GM04504 (cell line): ENCODE data around the gene ALX1.

ENCODE experiments used
- DNase-seq: peaks from one replicate; pipeline ENCODE4 v3.0.0-alpha.2; 2012; ENCODE audit warnings: low read depth

ALX1 gene

GRCh38 chr12:85280165-85280983, at the start of gene ALX1:
ALX1 (plus strand) TSS chr12:85280220; CDS start chr12:85280262, 42 bp downstream.
- no peak for DNase-seq

DNA sequence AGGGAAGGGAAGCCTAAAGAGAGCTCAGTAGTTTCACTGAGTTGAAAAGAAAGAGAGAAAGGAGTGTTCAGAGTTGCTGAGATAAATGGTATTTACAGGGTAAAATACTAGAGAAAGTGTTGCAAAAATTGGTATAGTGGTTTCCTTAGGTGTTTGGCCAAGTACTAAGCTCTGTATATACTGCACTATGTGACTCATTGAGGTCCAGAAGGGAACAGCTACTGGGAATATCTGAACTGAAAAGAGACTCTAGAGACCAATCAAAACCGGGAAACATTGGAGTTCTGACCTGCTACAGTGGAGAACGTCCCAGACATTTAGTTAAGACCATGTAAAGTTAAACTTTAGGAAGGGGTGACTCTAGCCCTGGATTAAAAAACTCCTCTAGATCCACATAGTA, 42.7 kb upstream of the ALX1 start:
- no peak for DNase-seq

DNA sequence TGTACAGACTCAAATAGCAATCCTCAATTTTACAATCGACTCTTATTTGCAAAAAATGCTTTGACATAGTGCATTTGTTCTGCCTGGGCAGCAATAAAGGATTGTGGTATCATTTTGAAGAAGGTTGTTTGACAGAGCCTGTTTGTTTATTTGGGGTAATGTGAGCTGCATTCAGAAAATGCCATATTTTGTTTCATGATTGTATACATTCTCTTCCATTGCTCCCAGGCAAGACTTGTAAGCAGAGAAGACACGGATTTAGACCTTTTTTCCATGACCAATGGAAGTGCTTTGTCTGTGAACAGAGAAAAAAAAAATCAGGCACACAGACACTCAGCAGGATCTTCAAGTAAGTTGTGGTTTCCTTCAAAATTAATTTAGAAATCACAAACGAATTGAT, 35.5 kb upstream of the ALX1 start:
- DNase-seq, result no peak

GRCh38 chr12:85253853-85254252, 26.2 kb upstream of the ALX1 start:
- no peak for DNase-seq

DNA sequence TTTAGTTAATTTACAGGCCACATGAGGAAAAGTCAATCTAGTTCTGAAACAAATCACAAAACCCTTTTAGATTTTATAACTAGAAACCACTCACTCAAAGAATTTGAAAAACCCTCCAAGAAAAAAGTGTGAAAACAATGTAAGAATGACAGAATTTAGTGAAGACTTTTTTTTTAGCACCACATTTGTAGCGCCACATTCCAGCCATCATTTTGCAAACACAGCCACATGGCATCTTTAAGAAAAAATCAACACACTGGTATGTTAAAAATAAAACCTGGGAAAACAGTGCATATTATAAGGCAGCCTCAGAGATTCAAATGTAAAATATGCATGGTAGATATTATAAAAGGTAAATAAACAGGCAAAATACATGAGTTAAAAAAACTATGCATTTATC, 22.3 kb upstream of the ALX1 start:
- DNase-seq, result no peak

GRCh38 chr12:85260447-85260846, 19.6 kb upstream of the ALX1 start:
- DNase-seq, result no peak

DNA sequence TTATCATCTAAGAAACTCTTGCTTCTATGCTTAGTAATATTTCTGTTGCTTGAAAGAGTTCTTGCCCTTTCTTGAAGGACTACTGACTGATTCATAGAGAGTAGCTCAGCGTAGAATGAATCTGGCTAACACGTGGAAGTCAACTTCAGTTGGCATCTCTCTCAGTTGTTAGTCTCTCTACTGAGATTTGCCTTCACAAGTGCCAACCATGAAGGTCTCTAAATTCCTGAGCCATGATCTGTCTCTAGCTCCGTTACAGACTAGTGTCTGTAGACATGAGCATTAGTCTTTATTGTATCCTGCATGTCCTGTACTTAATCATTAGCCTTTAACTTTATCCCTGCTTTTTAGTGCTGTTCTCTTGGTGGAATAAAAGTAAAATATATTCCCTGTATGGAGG, 19.1 kb upstream of the ALX1 start:
- DNase-seq, result no peak

DNA sequence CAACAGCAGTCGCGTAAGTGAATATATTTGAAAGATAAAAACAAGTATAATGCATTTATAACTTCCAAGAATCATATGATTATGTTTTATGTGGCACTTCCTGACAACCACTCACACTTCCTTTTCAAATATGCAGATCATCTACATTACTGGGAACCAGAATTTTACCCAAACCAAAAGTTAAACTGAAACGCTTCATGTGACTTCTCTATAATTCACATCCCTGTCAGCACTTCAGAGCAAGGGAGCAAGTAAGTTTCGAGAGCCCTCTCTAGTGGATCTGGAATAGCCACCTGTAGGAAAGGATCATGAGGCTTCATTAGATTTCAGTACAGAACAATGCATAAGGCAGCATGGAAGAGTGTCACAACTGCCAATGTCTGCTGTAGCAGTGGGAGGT, 13.7 kb upstream of the ALX1 start:
- DNase-seq, result no peak

DNA sequence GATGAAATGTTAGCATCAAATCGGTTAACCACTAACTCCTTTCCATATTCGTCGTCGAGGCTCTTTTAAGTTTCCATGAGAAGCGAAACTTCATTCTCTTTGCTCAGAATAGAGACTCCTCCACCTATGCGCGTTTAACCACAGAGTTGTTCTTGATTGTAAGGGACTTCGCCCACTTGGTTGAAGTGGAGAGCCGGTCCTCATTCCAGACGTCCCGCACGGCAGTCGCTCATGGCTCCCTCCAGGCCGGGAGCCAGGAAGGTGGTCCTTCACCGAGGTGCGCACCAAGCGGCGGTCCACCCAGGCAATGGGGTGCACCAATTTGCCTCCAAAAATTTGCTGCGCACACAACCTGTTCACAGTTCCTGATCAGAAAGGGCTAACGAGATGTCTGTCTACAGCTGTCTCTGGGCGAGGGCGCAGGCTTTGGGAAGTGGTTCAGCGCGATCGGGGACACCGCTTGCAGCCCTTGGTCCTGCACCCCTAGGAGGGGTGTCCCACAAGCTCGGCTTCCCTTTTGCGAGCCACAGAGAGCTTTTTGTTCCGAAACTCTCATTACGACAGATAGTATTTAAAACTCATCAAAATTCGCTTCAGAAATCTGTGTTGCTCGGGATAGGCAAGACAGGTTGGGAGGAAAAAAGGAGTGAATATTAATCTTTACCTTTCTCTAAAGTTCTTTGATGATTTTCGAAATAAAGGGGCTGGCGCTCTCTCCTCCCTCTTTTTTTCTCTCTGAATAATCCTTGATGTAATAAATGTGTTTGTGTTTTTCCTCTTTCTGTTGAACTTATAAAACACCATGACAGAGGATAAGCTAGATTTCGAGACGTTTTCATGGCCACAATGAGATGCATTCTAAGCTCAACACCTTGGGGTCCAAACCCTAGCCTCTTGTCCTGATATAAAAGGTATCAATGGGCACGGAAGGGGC, 6.4 kb upstream of the ALX1 start:
- no peak for DNase-seq

DNA sequence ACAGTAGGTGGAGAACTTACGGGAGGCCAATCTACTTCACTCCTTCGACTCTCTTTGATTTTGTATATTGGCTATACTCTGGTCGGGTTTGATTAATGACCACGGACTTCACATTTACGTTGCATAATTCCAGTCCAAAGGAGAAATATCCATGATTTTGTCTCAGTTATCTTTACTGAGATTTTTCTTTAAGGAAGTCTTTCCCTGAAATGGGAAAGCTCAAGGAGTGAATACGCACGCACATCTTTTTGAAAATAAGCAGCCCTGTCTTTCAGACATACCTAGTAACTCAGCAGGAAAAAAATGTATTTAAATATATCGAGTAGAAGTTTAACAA, 5.7 kb upstream of the ALX1 start:
- no peak for DNase-seq

DNA sequence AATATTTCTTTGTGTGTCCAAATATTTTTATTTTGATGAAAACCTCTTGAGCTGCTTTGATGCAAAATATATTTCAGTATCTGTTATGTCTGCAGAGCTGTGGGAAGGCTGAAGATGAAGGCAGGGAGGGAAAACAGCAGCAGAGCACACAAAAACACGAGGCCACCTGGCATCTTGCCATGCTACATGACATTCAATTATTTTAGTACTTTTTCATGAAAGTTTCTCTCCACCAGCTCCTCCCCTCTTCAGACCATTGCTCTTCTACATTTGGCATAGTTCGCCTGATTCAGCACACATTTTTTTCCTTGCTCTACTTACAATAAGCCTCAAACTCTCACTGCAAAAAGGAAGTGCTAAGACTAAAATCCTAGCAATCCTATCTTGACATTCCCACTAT, 4.6 kb upstream of the ALX1 start:
- no peak for DNase-seq

DNA sequence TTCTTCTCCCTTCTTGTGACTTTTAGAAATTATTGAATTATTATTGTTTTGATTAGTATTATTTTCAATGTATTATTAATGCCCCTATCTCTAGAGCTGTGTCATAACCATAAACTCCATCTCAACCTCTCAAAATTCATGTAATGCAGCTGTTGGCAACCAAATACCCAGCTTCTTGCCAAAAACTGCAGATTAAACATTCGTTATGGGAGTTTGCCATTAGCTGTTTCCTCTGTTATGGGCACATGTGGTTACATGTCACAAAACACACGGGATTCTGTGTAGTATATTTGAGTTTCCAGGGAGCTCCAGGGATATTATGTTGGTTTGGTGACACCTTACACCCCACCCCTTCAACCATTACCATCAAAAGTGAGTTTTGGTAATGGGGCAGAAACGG, 2.8 kb upstream of the ALX1 start:
- no peak for DNase-seq

DNA sequence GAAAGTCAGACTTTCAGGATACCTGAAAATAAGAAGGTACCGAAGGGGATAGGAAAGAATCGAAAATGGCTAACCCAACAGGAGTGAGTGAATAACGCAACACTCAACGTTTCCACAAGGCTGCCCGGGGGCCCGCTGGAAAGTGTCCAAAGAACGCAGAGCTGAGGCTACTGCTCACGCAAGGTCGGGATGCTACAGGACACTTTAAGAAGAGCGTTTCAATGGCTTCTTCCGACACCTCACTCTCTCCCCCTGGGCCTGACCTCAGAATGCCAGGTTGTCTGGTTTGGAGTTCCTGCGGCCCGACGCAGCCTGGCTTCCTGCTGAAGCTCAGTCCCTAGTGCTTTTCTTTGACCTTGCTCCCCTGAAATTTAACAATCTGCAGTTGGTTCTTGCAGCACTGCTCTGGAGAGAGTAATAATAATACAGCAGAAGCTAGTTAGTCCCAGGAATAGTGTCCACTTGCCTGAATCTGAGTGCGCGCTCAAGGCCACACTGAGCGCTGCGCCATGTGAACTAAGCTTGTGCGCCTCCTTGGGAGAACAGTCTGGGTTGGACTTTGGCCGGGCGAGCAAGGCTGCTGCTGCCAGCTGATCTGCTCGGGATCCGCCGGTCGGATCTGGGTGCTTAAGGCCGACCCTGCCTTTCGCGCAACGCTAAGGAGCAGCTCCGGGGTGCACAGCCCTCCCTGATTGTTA, 2.0 kb upstream of the ALX1 start:
- DNase-seq, result no peak

DNA sequence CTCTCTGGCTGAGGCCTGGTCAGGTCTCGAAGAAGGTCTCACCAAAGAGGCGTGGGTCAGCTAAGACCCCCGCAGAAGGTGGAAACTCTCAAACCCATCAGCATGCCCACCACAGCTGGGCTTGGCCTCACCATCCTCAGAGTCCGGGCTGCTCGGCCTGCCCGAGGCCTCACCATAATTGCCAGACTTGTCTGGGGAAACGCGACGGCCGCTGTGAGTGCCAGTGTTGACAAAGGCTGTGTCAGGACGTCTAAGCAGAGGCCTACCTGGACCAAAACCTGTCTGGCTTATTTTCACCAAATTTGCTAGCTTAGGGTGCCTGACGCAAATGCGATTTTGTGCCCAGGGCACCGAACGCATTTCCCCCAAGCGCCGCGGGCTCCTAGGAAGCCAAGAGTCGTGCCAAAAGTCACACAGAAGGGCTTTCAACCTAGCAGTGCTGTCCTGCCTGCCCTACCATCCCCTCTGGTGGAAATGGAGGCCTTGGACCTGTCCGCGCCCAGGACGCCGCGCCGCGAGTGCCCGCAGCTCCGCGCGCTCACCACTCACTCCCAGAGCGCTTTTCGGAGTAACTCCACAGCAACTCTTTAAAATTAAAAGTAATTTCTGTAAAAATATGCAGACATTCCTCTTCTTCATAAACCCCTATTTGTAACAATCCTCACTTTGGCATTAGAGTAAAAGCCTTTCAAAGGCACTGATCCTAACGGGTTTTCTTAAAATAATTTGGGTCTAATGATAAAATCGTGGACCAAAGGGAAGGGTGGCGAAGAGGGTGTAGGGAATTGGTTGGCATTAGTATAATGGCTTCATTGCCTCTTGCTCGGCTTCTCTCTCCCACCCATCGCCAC, 1.2 kb upstream of the ALX1 start:
- no peak for DNase-seq

DNA sequence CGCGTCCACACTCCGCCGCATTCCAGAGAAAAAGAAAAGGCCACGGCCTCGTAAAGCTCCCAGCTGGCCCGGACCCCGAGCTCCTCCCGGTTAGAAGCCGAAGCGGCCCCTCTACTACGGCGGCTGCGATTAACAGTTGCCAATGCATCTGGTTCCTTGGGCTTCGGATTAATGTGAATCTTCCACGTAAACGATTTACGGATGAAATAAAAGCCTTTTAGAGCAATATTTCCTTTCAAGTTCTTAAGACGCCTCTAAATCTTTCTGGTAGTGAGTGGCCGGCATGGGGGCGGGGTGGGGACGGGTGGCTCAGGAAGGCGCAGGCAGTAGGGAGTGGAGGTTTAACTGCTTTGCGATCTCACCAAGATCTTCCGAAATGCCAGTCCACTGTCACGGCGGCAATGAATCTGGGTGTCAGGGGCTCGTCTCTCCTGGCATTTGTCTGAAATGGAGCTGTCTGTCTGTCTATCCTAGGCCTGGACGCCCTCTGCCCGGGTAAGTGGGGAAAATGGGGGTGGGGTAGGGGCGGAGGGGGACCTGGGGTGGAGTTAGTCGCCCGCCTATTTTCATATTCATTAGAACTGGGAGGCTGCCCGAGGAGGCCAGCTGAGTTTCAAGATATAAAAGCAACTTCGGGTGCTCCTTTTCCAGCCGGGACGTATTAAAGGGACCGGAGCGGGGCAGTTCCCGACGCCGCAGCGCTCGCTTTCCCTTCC, 413 bp upstream of the ALX1 start:
- DNase-seq, result no peak

GRCh38 chr12:85280984-85281630, 1.1 kb downstream of the ALX1 start:
- no peak for DNase-seq

DNA sequence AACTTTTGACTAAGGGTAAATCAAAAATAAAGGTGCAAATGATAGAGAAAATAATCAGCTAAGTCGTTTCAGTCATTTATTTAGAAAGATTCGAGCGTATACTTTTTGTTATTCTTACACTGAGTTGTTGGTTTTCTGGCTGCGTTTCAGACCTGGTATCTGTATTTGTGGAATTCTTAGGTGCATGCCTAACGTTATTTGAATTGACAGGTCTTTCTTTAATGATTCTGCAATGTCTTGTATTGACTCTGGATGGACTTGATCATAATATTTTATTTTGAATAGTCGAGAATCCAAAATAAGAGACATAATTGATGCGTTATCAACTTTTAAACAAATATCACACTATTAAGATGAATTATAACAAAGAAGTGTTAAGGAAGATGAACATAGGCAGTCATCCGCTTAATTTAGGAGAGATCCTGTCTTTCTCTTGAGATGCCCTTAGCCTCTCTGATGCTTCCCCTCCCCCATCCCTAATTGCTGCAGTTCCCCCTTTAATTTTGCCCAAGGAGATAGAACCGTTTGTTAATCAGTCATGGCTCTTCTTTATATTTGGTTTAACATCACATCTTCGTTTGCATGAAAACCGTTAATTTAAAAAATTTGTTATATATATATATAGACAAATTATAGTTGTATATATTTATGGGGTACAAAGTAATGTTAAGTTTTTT, 1.8 kb downstream of the ALX1 start:
- no peak for DNase-seq

- no peak for DNase-seq
Measured at GRCh38 chr12:85283560-85283959, 3.5 kb downstream of the ALX1 start.

GRCh38 chr12:85296362-85296761, 16.3 kb downstream of the ALX1 start:
- no peak for DNase-seq

DNA sequence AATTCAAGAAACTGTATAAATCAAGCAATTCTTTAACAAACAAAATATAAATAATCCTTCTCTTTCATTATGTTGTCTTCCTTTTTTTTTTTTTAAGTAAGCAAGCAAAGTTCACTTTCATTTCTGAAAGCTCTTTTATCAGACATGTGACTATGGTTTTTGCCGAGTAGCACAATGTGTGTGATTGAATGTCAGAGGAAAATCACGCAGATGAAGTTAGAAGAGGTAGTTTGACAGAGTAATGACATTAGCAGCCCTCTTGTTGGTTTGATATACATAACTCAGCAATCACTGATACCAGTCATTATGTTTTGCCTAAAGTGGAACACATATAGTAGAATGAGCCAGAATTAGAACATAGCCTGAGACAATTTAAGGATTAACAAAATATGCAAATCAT, 19.0 kb downstream of the ALX1 start:
- no peak for DNase-seq
